NB4 (cell line): ENCODE results near the gene SYS1.

ENCODE experiments used
- DNase-seq: peaks from one replicate; pipeline ENCODE4 v3.0.0; 2010; ENCODE audit warnings: low read depth
- H3K4me3 ChIP-seq: one replicate; pipeline ENCODE4 v1.5.1; 2011; ENCODE audit warnings: mild to moderate bottlenecking, low read depth, low read length, moderate library complexity
- CTCF ChIP-seq: IDR thresholded peaks from one replicate; pipeline ENCODE4 v1.5.1; 2012; ENCODE audit warnings: low read depth, low read length
- MYC ChIP-seq: IDR thresholded peaks from 2 replicates; pipeline ENCODE4 v1.6.1; 2011; ENCODE audit warnings: low read depth, low read length
- POLR2A ChIP-seq: IDR thresholded peaks from 2 replicates; pipeline ENCODE4 v1.6.1; 2011; ENCODE audit warnings: mild to moderate bottlenecking; ENCODE audit not compliant: insufficient read length; ENCODE audit errors: extremely low read depth
- TF ChIP-seq, protein P1 (sequence below): IDR thresholded peaks from 2 replicates; pipeline ENCODE4 v1.6.1; 2011; ENCODE audit warnings: low read depth, low read length

Gene SYS1

DNA sequence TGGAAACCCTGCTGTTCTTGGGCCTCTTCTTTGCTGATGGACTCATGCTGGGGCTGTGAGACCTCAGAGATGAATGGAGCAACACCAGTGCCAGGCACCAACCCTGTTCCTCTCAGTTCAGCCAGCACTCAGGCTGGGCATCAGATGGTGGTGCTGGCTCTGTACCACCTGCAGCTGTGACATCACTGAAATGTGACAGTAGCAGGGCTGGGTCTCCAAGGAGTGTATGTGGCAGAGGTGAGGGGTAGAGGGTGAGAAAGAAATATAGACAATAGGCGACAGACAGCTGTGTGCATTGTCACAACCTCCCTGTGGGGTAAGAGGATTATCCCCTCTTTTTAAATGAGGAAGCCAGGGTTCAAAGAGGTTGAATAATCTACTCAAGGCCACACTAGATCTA lies 15.2 kb downstream of the SYS1 start, which contains the start of gene TP53TG5:
TP53TG5 (minus strand) TSS at position 135 of the 400 bp plus-strand sequence; CDS start at position 46, 89 bp downstream.
- DNase-seq = no peak
- no peak within 1 kb of the TSS for H3K4me3 ChIP-seq
- TF ChIP-seq POLR2A = no peak
- TF ChIP-seq CTCF = no peak
- TF ChIP-seq MYC = no peak
- TF ChIP-seq, protein P1, sequence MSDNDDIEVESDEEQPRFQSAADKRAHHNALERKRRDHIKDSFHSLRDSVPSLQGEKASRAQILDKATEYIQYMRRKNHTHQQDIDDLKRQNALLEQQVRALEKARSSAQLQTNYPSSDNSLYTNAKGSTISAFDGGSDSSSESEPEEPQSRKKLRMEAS = no peak

DNA sequence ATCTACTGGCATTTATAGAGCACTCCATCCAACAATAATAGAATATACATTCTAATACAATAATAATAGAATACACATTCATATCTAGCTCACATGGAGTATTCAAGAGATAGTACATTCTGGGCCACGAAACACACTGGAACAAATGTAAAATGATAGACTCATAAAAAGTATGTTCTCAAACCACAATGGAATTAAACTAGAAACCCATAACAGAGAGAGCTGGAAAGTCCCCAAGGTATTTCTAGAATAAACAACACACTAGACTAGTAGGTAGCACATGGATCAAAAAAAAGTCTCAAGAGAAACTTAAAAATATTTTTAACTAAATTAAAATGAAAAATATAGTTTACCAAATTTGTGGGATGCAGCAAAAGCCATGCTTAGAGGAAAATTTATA lies 24.3 kb downstream of the SYS1 start:
- TF ChIP-seq MYC (no peak), POLR2A (no peak), CTCF (no peak)
- TF ChIP-seq, protein P1 = no peak
- no peak for DNase-seq
- no peak overlapping the region for H3K4me3 ChIP-seq

DNA sequence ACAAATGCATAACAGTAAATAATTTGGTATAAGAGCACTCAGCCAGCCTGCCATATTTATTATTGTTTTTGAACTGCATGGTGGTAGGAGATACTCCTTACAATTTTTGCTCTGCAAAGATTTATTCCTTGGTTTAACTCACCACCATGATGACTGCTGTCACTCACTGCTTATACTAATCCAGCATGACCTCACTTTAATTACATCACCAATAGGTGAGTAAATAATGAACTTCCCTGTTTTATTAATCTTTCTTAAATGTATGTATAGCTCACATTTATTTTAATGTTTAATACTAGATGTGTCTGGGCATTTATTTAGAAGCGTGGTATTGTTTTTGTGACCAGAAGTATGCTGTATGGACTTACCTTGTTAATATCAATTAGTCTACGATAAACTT lies 28.0 kb downstream of the SYS1 start:
- DNase-seq = no peak
- TF ChIP-seq POLR2A (no peak), CTCF (no peak), MYC (no peak)
- TF ChIP-seq, protein P1 = no peak
- no peak overlapping the region for H3K4me3 ChIP-seq

DNA sequence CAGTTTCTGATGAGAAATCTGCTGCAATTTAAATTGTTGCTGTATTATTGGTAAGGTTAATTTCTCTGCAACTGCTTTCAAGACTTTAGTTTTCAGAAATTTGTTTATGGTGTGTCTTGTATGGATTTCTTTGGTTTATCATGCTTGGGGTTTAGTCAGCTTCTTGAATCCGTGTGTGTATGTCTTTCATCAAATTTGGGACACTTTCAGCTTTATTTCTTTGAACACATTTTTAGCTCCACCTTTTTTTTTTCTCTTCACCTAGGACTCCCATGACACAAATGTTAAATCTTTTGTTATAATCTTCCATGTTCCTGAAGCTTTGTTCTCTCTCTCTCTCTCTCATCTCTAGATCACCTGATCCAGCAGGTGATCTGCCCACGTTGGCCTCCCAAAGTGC lies 28.6 kb downstream of the SYS1 start:
- no peak for TF ChIP-seq POLR2A
- no peak for TF ChIP-seq MYC
- TF ChIP-seq CTCF = no peak
- TF ChIP-seq, protein P1 = no peak
- no peak overlapping the region for H3K4me3 ChIP-seq
- DNase-seq = no peak

DNA sequence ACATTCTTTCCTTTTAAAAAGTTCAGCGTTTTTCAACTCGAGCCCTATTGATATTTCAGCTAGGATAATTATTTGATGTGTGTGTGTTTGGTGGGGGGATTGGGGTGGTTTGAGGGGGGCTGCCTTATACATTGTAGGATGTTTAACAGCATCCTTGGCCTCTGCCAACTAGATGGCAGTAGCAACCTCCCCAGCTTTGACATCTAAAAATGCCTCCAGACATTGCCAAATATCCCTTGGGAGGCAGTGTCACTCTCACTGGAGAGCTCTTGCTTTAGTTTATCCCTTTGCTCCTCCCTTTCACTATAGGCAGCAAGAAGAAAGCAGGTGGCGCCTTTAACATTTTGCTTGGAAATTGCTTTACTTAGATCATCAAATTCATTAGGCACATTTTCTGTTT lies 29.8 kb downstream of the SYS1 start:
- DNase-seq = peak; percentile 74
- no peak overlapping the region for H3K4me3 ChIP-seq
- TF ChIP-seq POLR2A (no peak), CTCF (peak; percentile 24)
- TF ChIP-seq, protein P1 = no peak
